Ascending aorta (tissue), 2 donors: ENCODE data around the gene ZCCHC4. TPM values are rescaled to one million over a fixed set of nuclear protein-coding genes. Genes with fewer than 3 reads are reported as not detected.
"Not testable (repeated sequence)": the region's sequence is repeated elsewhere in the genome, so short reads cannot be mapped to it uniquely, and the experiment has no call there.

Experiments used
- DNase-seq, 2 donors: peaks; one replicate each; pipeline ENCODE4 v3.0.0-alpha.2; 2019; ENCODE audit warnings: low spot score in 2 of 2
- H3K27ac ChIP-seq, 2 donors: fragments of 200-600 bp; sonication (generic); one replicate each; pipeline ENCODE4 v1.5.1; 2016 to 2017; ENCODE audit warnings: mild to moderate bottlenecking in 1 of 2
- H3K27me3 ChIP-seq: fragments of 200-600 bp; sonication (generic); one replicate; pipeline ENCODE4 v1.5.1; 2017
- H3K36me3 ChIP-seq, 2 donors: fragments of 200-600 bp; sonication (generic); one replicate each; pipeline ENCODE4 v1.5.1; 2016
- H3K4me1 ChIP-seq, 2 donors: fragments of 200-600 bp; sonication (generic); one replicate each; pipeline ENCODE4 v1.5.1; 2016 to 2017; ENCODE audit warnings: mild to moderate bottlenecking in 1 of 2
- H3K4me3 ChIP-seq, 2 donors: fragments of 200-600 bp; sonication (generic); one replicate each; pipeline ENCODE4 v1.5.1; 2016 to 2017; ENCODE audit warnings: mild to moderate bottlenecking in 1 of 2
- H3K9me3 ChIP-seq, 2 donors: fragments of 200-600 bp; sonication (generic); one replicate each; pipeline ENCODE4 v1.5.1; 2016
- CTCF ChIP-seq, 3 experiments: fragments of 200-600 bp in 2 of 3; fragments of 450-650 bp in 1 of 3; sonication (generic) in 2 of 3; IDR thresholded peaks; one replicate each; pipeline ENCODE4 v1.5.1; 2016 to 2019; ENCODE audit warnings: antibody characterized with exemption in 3 of 3, mild to moderate bottlenecking in 1 of 3, moderate library complexity in 1 of 3
- intact Hi-C: fragments of 100-400 bp; cut with DNase I; formaldehyde crosslinking; loops from one replicate; pipeline ENCODE4 v1.15.1; 2023
- total RNA-seq: library from RNA; depleted of rRNA; stranded (reverse); fragments of >200 nt; gene quantifications from one replicate; pipeline ENCODE4 v1.1.0, GENCODE V29; 2016

Gene ZCCHC4
- total RNA-seq, 1 donor from 2014 or later, result 1.7 TPM

GRCh38 chr4:25321703-25322102, 9.1 kb downstream of the ZCCHC4 start:
- Histone ChIP-seq H3K36me3 (peaks cover 0 to 15% of the 10 kb centered on the region in 2 donors), H3K9me3 (no peaks in the 10 kb centered on the region), H3K27ac (no peak overlapping the region), H3K4me1 (no peaks in the 10 kb centered on the region), H3K27me3 (no peaks in the 10 kb centered on the region), H3K4me3 (no peak overlapping the region)
- no peak for DNase-seq
- intact Hi-C loops, result no loop called here
- TF ChIP-seq CTCF (IDR thresholded peaks at IDR 0.05), result no peak

- H3K4me1 ChIP-seq, H3K27ac ChIP-seq, H3K4me3 ChIP-seq, DNase-seq, H3K27me3 ChIP-seq, H3K36me3 ChIP-seq, H3K9me3 ChIP-seq, intact Hi-C loops: not testable (repeated sequence)
These were observed 15.9 kb downstream of the ZCCHC4 start for GRCh38 chr4:25328463-25328862.

GRCh38 chr4:25330335-25330734, 17.8 kb downstream of the ZCCHC4 start:
- H3K4me3 ChIP-seq, result peak overlapping the region in 1 of 2 donors; percentile 49
- no peak for TF ChIP-seq CTCF (IDR thresholded peaks at IDR 0.05)
- H3K27ac ChIP-seq, result peak overlapping the region; percentile 41 to 56

GRCh38 chr4:25330905-25331808, 18.6 kb downstream of the ZCCHC4 start:
- TF ChIP-seq CTCF (IDR thresholded peaks at IDR 0.05), result no peak
- no peak for DNase-seq
- peak overlapping the region; percentile 18 to 49 for H3K4me3 ChIP-seq
- peaks cover 0 to 4% of the 10 kb centered on the region in 2 donors for H3K4me1 ChIP-seq
- intact Hi-C loops, result no loop called here
- peaks cover 0 to 4% of the 10 kb centered on the region in 2 donors for H3K36me3 ChIP-seq
- H3K27me3 ChIP-seq, result no peaks in the 10 kb centered on the region
- H3K27ac ChIP-seq, result peak overlapping the region; percentile 41 to 56
- H3K9me3 ChIP-seq, result no peaks in the 10 kb centered on the region

More at GRCh38 chr4:25330335-25330734, 17.8 kb downstream of the ZCCHC4 start:
- H3K27me3 ChIP-seq, result no peaks in the 10 kb centered on the region
- H3K36me3 ChIP-seq, result peaks cover 0 to 4% of the 10 kb centered on the region in 2 donors
- H3K9me3 ChIP-seq, result no peaks in the 10 kb centered on the region
- intact Hi-C loops, result no loop called here
- no peak for DNase-seq
- peaks cover 0 to 4% of the 10 kb centered on the region in 2 donors for H3K4me1 ChIP-seq

- intact Hi-C loops, result no loop called here
- H3K9me3 ChIP-seq, result no peaks in the 10 kb centered on the region
- no peak for TF ChIP-seq CTCF (IDR thresholded peaks at IDR 0.05)
- no peaks in the 10 kb centered on the region for H3K27me3 ChIP-seq
- DNase-seq, result no peak
- no peaks in the 10 kb centered on the region for H3K4me1 ChIP-seq
- no peak overlapping the region for H3K4me3 ChIP-seq
- H3K36me3 ChIP-seq, result peaks cover 0 to 3% of the 10 kb centered on the region in 2 donors
- no peak overlapping the region for H3K27ac ChIP-seq
These were observed 31.1 kb downstream of the ZCCHC4 start for GRCh38 chr4:25343671-25344070.

- H3K27me3 ChIP-seq, result no peaks in the 10 kb centered on the region
- H3K36me3 ChIP-seq, result peaks cover 0 to 3% of the 10 kb centered on the region in 2 donors
- no peaks in the 10 kb centered on the region for H3K9me3 ChIP-seq
- DNase-seq, result no peak
- no peaks in the 10 kb centered on the region for H3K4me1 ChIP-seq
- intact Hi-C loops, result no loop called here
- TF ChIP-seq CTCF (IDR thresholded peaks at IDR 0.05), result no peak
- no peak overlapping the region for H3K4me3 ChIP-seq
- no peak overlapping the region for H3K27ac ChIP-seq
These were observed 33.2 kb downstream of the ZCCHC4 start for GRCh38 chr4:25345744-25346143.
